H1 (cell line): Measurements from ENCODE around the gene NTNG2. TPM values are rescaled to one million over a fixed set of nuclear protein-coding genes. Genes with fewer than 3 reads are reported as not detected.

Source experiments
- ATF2 ChIP-seq: IDR thresholded peaks from 2 replicates; pipeline ENCODE4 v1.6.1; 2012; ENCODE audit warnings: low read length, inconsistent platforms
- ATF3 ChIP-seq: IDR thresholded peaks from 2 replicates; pipeline ENCODE4 v1.6.1; 2011; ENCODE audit warnings: low read depth, mild to moderate bottlenecking, low read length; ENCODE audit not compliant: insufficient read depth
- CBX5 ChIP-seq: fragments of 300-800, 300-1000 bp; sonication (generic); IDR thresholded peaks from 2 replicates; pipeline ENCODE4 v1.7.1; 2016; ENCODE audit warnings: antibody characterized with exemption, low read length, low read depth
- FOSL1 ChIP-seq: IDR thresholded peaks from 2 replicates; pipeline ENCODE4 v1.6.1; 2011; ENCODE audit warnings: mild to moderate bottlenecking, low read depth, low read length, moderate library complexity; ENCODE audit not compliant: insufficient read depth
- JUN ChIP-seq: IDR thresholded peaks from 2 replicates; pipeline ENCODE4 v1.6.1; 2011; ENCODE audit warnings: low read depth, mild to moderate bottlenecking, improper control_type of control experiment, low read length
- JUND ChIP-seq: IDR thresholded peaks from 2 replicates; pipeline ENCODE4 v1.6.1; 2011; ENCODE audit warnings: mild to moderate bottlenecking, improper control_type of control experiment, low read length
- TCF12 ChIP-seq: IDR thresholded peaks from 2 replicates; pipeline ENCODE4 v1.6.1; 2011; ENCODE audit warnings: low read depth, mild to moderate bottlenecking, low read length
- USF2 ChIP-seq: IDR thresholded peaks from 2 replicates; pipeline ENCODE4 v1.6.1; 2011; ENCODE audit warnings: low read length, improper control_type of control experiment
- ZNF274 ChIP-seq: IDR thresholded peaks from 2 replicates; pipeline ENCODE4 v1.7.0; 2012; ENCODE audit warnings: low read length, borderline replicate concordance; ENCODE audit errors: extremely low read depth
- polyA plus RNA-seq, 7 experiments: library from polyadenylated mRNA; depleted of rRNA in 3 of 7; stranded (reverse) in 5 of 7; unstranded in 2 of 7; fragments of >200 nt in 5 of 7; fragments of 200-250 nt in 2 of 7; gene quantifications; 1 replicate in 5 of 7; 2 replicates in 1 of 7; 4 replicates in 1 of 7; pipeline versions ENCODE4 v1.2.1 to v1.2.3, GENCODE V29; 2011 to 2013; ENCODE audit warnings: missing spikeins in 2 of 7, mixed read lengths in 2 of 7
- total RNA-seq: library from RNA; stranded (reverse); fragmentation: NEBNext Ultra II Directional; extraction: Animal tissue kit (Norgen Biotek cat#: 25700); gene quantifications from 2 replicates; pipeline ENCODE4 v1.2.1, GENCODE V29; 2021

The NTNG2 gene
- total and polyA plus RNA-seq, 2 of the 8 experiments (the other 6 are each of a cell fraction or from before 2014, with no cell fraction given) = 1.4 to 1.5 TPM

GRCh38 chr9:132239999-132240840 is 78.4 kb downstream of the NTNG2 start (continued):
- TF ChIP-seq JUND (no peak), ATF2 (no peak), FOSL1 (no peak), JUN (no peak), CBX5 (no peak), TCF12 (no peak), ATF3 (no peak), USF2 (no peak), ZNF274 (no peak)
